Neural cell (in vitro differentiated cells): ENCODE data around the gene PPP4R2. TPM values are rescaled to one million over a fixed set of nuclear protein-coding genes. Genes with fewer than 3 reads are reported as not detected.

ENCODE experiments used
- H2AFZ ChIP-seq: fragments of 200-600, 300-800 bp; sonication (generic), shearing (Covaris generic); 2 replicates; pipeline ENCODE4 v1.6.0; 2014; ENCODE audit warnings: low read depth, mild to moderate bottlenecking, antibody characterized with exemption, low read length, moderate library complexity
- H3F3A ChIP-seq: fragments of 200-600 bp; shearing (Covaris generic); 2 replicates; pipeline ENCODE4 v1.6.1; 2016; ENCODE audit warnings: mild to moderate bottlenecking, moderate library complexity, mixed read lengths, antibody characterized with exemption, low read length; ENCODE audit not compliant: insufficient read depth, poor library complexity, severe bottlenecking
- H3K27ac ChIP-seq: fragments of 200-600, 300-800 bp; sonication (generic), shearing (Covaris generic); 2 replicates; pipeline ENCODE4 v1.5.1; 2014; ENCODE audit warnings: mild to moderate bottlenecking, low read length, moderate library complexity
- H3K27me3 ChIP-seq: fragments of 300-800, 200-600 bp; sonication (generic), shearing (Covaris generic); 2 replicates; pipeline ENCODE4 v1.6.0; 2014; ENCODE audit warnings: mild to moderate bottlenecking, low read depth, low read length, moderate library complexity; ENCODE audit not compliant: insufficient read depth
- H3K36me3 ChIP-seq: fragments of 300-800, 200-600 bp; sonication (generic), shearing (Covaris generic); 2 replicates; pipeline ENCODE4 v1.5.1; 2014; ENCODE audit warnings: mild to moderate bottlenecking, antibody characterized with exemption, low read length, moderate library complexity; ENCODE audit not compliant: insufficient read depth
- H3K4me2 ChIP-seq: fragments of 300-800, 200-600 bp; sonication (generic), shearing (Covaris generic); 2 replicates; pipeline ENCODE4 v1.6.0; 2014; ENCODE audit warnings: mild to moderate bottlenecking, low read length
- H3K4me3 ChIP-seq: fragments of 300-800, 200-600 bp; sonication (generic), shearing (Covaris generic); 2 replicates; pipeline ENCODE4 v1.5.1; 2014; ENCODE audit warnings: mild to moderate bottlenecking, low read length, moderate library complexity
- H3K79me2 ChIP-seq: fragments of 200-600 bp; shearing (Covaris generic); replicated peaks from 2 replicates; pipeline ENCODE4 v1.6.0; 2014; ENCODE audit warnings: mild to moderate bottlenecking, low read length, moderate library complexity; ENCODE audit not compliant: insufficient read depth
- H3K9ac ChIP-seq: fragments of 300-800, 200-600 bp; sonication (generic), shearing (Covaris generic); 2 replicates; pipeline ENCODE4 v1.6.1; 2016; ENCODE audit warnings: mild to moderate bottlenecking, low read length, mixed read lengths
- H3K9me2 ChIP-seq: fragments of 200-600 bp; shearing (Covaris generic); 2 replicates; pipeline ENCODE4 v1.6.1; 2016; ENCODE audit warnings: mild to moderate bottlenecking, low read length, mixed read lengths; ENCODE audit not compliant: insufficient read depth
- H3K9me3 ChIP-seq: fragments of 200-600, 300-800 bp; sonication (generic), shearing (Covaris generic); 2 replicates; pipeline ENCODE4 v1.6.1; 2016; ENCODE audit warnings: mild to moderate bottlenecking, mixed run types, low read length, moderate library complexity, mixed read lengths
- H4K20me1 ChIP-seq: fragments of 200-600 bp; shearing (Covaris generic); 2 replicates; pipeline ENCODE4 v1.6.1; 2016; ENCODE audit warnings: mild to moderate bottlenecking, mixed run types; ENCODE audit not compliant: insufficient read depth
- CTCF ChIP-seq: fragments of 450-650 bp; IDR thresholded peaks from 2 replicates; pipeline ENCODE4 v1.5.1; 2014; ENCODE audit warnings: antibody characterized with exemption, mild to moderate bottlenecking, moderate library complexity; ENCODE audit not compliant: poor library complexity, severe bottlenecking
- EP300 ChIP-seq: fragments of 450-650 bp; conservative IDR thresholded peaks from 2 replicates; pipeline ENCODE4 v1.6.1; 2014; ENCODE audit warnings: antibody characterized with exemption, mild to moderate bottlenecking, moderate library complexity; ENCODE audit not compliant: poor library complexity, severe bottlenecking
- EZH2 ChIP-seq: fragments of 200-600, 300-800 bp; shearing (Covaris generic), sonication (generic); IDR thresholded peaks from 2 replicates; pipeline ENCODE4 v1.6.1; 2014; ENCODE audit warnings: antibody characterized with exemption, low read length, borderline replicate concordance, mild to moderate bottlenecking; ENCODE audit not compliant: insufficient read depth, poor library complexity, severe bottlenecking
- MXI1 ChIP-seq: fragments of 450-650 bp; conservative IDR thresholded peaks from 2 replicates; pipeline ENCODE4 v1.6.1; 2014; ENCODE audit warnings: antibody characterized with exemption, mild to moderate bottlenecking; ENCODE audit not compliant: poor library complexity, severe bottlenecking
- POLR2AphosphoS5 ChIP-seq: IDR thresholded peaks from 2 replicates; pipeline ENCODE4 v1.6.1; 2012
- RAD21 ChIP-seq: fragments of 450-650 bp; conservative IDR thresholded peaks from 2 replicates; pipeline ENCODE4 v1.6.1; 2014; ENCODE audit warnings: antibody characterized with exemption, mild to moderate bottlenecking, moderate library complexity
- REST ChIP-seq: IDR thresholded peaks from 2 replicates; pipeline ENCODE4 v1.6.1; 2012; ENCODE audit warnings: borderline replicate concordance
- SMC3 ChIP-seq: fragments of 450-650 bp; conservative IDR thresholded peaks from 2 replicates; pipeline ENCODE4 v1.6.1; 2014; ENCODE audit warnings: antibody characterized with exemption, mild to moderate bottlenecking, moderate library complexity; ENCODE audit not compliant: poor library complexity
- TAF1 ChIP-seq: IDR thresholded peaks from 2 replicates; pipeline ENCODE4 v1.6.1; 2012; ENCODE audit warnings: low read depth
- polyA plus RNA-seq: library from polyadenylated mRNA; depleted of rRNA; stranded (reverse); fragments of >200 nt; gene quantifications from 2 replicates; pipeline ENCODE4 v1.2.3, GENCODE V29; 2014

The PPP4R2 gene
- polyA plus RNA-seq, 1 donor from 2014 or later, result 65.5 TPM

GRCh38 chr3:73031573-73032103 is 35.0 kb downstream of the PPP4R2 start:
- no peak overlapping the region for H3K27ac ChIP-seq
- H2AFZ ChIP-seq, result no peak overlapping the region
- no peak overlapping the region for H3K4me3 ChIP-seq
- H3F3A ChIP-seq, result no peaks in the 10 kb centered on the region
- H3K36me3 ChIP-seq, result no peaks in the 10 kb centered on the region
- H3K79me2 ChIP-seq, result peaks cover 94% of the 10 kb centered on the region
- H4K20me1 ChIP-seq, result no peaks in the 10 kb centered on the region
- no peaks in the 10 kb centered on the region for H3K27me3 ChIP-seq
- H3K9me3 ChIP-seq, result no peaks in the 10 kb centered on the region
- H3K9ac ChIP-seq, result no peak overlapping the region
- TF ChIP-seq CTCF (no peak), TAF1 (no peak), EZH2 (no peak), REST (no peak), EP300 (no peak), POLR2AphosphoS5 (no peak), SMC3 (no peak), MXI1 (no peak), RAD21 (no peak)
- H3K4me2 ChIP-seq, result no peak overlapping the region
- no peaks in the 10 kb centered on the region for H3K9me2 ChIP-seq

GRCh38 chr3:73036694-73037591 is 40.3 kb downstream of the PPP4R2 start:
- Histone ChIP-seq H3K79me2 (peaks cover 95% of the 10 kb centered on the region), H3K4me3 (no peak overlapping the region), H3K9me3 (no peaks in the 10 kb centered on the region), H3K36me3 (no peaks in the 10 kb centered on the region), H3K27ac (no peak overlapping the region), H3K4me2 (no peak overlapping the region), H4K20me1 (no peaks in the 10 kb centered on the region), H3K9ac (no peak overlapping the region), H3K9me2 (no peaks in the 10 kb centered on the region), H3K27me3 (no peaks in the 10 kb centered on the region), H2AFZ (no peak overlapping the region), H3F3A (no peaks in the 10 kb centered on the region)
- TF ChIP-seq REST (no peak), SMC3 (no peak), RAD21 (no peak), CTCF (no peak), EP300 (no peak), EZH2 (no peak), MXI1 (no peak), POLR2AphosphoS5 (no peak), TAF1 (no peak)
